HG03432 (cell line): ENCODE results near the gene RSL24D1.
"Not testable (repeated sequence)": the region's sequence is repeated elsewhere in the genome, so short reads cannot be mapped to it uniquely, and the experiment has no call there.

ENCODE experiments used
- ATAC-seq: cut with Tn5 transposase; IDR thresholded peaks from one replicate; pipeline ENCODE4 v1.9.1; 2021; ENCODE audit warnings: mild to moderate bottlenecking, moderate library complexity; ENCODE audit not compliant: unreplicated experiment

The RSL24D1 gene

DNA sequence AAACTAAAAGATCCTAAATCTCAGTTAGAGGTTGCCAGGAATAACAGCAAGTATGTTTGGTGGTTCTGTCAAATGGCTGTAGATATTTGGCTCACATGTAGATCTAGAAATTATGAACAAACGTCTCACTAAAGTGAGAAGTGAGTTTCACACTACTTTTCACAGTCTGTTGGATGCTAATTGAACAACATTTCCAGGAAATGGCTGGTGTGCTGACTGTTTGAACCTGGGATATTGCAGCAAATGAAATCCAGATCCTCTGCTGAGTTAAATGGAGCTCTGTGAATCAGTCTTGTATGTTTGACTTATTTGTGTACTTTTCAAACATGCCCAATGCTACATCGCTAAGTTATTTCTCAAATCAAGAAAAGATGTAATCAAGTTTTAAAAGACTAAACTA, 21.3 kb upstream of the RSL24D1 start:
- no peak for ATAC-seq

DNA sequence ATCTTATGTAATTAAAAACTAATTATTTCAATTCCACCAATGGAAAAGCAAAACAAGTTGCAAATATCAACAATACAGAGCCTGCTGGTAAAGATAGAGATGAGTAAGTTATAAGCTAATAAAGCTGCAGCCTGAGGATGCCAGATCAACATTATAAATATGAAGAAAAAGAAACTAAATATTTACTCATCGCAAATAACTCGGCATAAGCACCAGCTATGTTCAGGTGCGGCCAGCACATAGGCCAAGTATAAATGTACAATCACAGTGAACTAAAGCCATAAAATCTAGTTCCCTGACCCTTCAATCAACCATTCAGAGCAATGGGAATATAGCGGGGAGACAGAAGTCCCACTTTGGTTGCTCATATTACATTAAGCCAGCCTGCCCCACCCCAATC, 7.7 kb upstream of the RSL24D1 start:
- no peak for ATAC-seq

DNA sequence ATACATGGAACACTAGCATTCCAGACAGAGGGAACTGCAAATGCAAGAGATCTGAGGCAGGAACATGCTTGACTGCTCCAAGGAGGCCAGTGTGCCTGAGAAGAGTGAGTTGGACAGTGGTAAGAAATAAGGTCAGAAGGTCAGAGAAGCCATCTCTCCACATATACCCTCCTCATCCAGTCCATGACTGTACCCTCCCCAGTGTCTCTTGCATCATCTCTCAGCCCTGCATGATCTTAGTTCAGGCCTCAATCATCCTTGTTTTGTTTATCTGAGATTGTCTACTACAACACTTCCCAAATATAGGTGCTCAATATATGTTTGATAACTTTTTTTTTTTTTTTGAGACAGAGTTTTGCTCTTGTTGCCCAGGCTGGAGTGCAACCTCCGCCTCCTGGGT, 5.5 kb upstream of the RSL24D1 start:
- no peak for ATAC-seq

DNA sequence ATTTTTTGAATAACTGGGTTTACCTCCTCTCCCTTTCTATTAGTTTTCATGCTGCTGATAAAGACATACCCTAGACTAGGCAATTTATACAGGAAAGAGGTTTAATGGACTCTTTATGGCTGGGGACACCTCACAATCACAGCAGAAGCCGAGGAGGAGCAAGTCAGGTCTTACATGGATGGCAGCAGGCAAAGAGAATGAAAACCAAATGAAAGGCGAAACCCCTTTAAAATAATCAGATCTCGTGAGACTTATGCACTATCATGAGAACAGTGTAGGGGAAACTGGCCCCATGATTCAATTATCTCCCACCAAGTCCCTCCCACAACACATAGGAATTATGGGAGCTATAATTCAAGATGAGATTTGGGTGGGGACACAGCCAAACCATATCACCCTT, 2.0 kb upstream of the RSL24D1 start:
- ATAC-seq: no peak

DNA sequence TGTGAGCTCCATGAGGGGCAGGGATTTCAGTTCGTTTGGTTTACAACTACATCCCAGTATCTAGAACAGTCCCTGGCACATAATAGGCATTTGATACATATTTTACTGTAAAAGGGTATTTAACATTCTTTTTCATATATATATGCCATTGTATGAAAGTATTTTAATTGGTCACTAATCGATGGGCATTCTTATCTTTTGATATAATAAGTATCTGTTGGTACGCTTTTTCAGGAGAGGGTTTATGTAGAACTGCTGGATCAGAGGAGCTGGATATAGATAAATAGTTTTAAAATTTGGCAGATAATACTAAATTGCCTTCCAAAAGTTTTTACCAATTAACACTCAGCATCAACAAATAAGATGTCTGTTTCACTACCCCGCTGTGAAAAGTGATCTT, 978 bp upstream of the RSL24D1 start:
- no peak for ATAC-seq

DNA sequence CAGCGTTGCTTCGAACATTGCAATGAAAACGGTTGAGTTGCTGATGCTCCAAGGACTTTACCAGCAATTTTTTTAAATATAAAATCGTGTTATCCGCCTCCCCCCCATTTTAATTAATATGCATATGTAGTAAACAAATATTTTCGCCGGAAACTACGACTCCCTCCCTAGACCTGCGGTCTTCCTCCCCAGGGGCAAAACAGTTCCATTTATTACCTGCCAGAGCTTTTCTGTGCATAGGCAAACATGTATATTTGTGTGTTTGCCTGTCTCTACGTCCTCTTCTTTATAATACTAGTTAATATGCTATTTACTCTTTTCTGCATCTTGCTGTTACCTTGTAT, 593 bp upstream of the RSL24D1 start:
- ATAC-seq: peak; percentile 17

DNA sequence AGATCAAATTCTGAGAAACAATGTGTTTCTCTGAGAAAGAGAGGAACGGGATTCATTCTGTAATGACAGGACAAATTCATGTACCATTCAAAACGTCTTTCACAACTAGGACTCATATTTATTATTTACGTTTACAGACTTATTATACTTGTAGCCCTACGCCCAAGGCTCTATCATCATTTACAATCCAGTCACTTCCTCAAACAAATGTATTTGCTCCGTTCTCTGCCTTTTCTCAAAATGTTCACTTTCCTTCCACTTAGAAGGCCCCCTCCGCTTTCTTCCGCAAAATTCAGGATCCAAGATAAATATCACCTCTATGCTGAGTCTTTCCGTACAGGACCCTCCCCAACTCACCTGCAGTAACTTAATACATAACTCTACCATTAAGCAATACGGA, 745 bp downstream of the RSL24D1 start:
- ATAC-seq: no peak

DNA sequence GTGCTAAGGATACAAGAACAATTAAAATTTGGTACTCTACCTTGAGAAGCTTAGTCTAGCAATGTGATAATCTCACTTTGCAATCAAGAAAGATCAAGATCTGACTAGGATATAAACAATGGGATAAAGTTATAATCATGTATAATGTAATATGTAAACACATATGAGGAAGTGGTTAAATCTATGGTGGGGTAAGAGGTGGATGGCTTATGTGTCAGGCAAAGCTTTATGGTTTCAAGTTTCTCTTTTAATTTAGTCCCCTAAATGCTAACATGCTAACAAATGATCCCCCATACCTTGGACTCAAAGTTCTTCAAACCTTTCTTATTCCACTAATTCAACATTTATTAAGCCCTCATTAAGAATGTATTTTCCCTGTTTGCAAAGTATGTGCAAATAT, 2.5 kb downstream of the RSL24D1 start:
- ATAC-seq: no peak

DNA sequence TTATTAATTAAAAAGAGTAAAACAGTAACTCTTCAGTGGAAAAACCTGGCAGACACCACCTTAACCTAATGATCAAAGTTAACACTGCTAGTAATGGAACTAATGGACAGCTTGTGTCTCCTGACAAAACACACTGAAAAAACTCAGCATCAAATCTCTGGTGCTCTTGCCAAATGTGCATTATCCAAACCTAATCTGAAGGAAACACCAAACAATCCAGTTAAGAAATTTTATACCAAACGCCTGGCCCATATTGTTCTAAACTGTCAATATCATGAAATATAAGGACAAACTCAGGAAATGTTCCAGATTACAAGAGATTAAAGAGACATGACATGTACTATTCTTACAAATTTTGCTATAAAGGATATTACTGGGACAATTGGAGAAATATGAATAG, 10.4 kb downstream of the RSL24D1 start:
- no peak for ATAC-seq

DNA sequence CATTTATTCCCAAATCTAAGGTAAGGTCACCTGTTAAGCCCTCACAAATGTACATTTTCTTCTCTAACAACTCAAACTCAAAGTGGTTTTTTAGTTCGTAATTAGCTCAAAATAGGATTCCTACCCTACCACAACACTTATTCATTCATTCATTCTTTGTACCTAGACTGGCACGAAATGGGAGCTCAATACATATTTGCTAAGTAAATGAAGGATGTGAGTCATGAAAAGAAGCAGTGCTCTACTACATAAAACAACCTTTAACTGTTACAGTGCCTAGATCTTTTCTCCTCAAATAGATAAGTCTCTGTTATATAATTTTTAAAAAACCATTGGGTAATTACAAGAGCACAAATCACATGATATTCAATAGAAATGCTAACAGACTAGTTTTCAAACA, 13.1 kb downstream of the RSL24D1 start:
- no peak for ATAC-seq

DNA sequence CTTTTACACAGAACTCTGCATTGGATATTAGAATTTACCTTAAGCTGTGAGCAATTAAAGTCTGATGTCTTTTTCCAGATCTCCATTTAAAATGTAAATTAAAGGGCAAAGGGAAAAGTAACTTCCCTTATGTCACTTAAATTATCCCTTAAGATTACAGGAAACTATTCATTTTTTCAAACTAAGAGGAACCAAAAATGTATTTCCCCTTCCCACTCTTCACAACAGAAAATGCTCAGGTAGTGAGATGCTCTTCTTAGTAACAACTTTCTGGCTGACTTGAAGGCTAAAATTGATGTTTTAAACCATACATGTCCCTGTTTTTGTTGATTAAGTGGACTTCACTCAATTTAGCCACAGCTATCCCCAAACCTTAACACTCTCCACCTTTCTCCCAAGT, 17.6 kb downstream of the RSL24D1 start:
- ATAC-seq: no peak

DNA sequence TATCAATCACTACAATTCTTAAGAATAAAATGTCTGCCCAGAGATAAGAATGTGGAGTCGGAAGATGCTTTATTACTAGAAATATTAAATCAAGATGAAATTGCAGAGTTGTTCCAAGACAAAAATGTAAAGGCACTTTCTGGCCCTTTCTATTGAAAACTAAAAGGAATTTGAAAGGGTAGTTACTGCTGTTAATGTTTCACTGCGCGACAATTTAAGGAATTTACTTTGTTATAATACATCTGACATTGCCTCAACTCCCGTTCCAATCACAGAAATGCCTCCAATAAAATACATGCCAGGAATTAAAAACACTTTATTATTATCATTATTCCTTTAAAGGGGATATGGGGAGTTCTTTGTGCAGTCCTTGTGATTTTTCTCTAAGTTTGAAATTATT, 26.4 kb downstream of the RSL24D1 start:
- ATAC-seq: no peak

DNA sequence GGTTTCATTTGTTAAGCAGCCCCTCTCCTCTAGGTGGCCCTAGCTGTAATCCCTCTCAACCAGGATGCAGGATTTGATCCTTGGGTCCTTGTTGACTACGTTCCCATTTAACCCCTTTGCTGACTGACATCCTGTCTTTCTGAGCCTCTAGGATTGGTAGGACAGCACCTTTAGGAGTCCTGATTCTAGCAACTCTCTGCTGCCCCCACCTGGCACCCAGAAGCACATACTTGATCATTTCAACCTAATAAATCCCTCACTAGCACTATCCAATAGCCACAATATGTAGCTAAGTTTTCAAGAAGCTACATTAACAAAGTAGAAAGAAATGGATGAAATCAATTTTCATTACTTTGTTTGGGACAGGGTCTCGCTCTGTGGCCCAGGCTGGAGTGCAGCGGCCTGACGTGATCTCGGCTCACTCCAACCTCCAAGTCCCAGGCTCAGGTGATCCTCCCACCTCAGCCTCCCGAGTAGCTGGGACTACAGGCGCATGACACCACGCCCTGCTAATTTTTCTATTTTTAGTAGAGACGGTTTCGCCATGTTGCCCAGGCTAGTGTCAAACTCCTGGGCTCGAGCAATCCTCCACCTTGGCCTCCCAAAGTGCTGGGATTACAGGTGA, 28.3 kb downstream of the RSL24D1 start:
- ATAC-seq: peak; percentile 95

DNA sequence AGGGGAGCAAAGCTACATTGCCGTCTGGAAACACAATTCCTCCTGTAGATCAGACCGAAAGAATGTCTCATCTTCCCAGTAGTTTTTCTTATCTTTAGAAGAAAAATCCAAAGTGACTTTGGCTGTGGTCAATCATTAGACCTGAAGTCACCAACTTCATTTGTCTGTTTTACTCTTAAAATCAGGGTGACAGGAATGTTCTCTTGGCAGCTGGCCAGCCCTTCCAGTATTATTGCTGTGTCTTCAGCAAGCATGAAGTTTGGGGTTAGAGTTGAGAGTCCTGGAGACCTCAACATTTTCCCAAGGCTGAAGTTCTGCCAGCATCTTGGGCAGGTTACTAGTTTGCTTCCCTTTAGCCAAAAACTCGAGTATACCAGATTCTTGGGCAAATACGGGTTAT, 32.5 kb downstream of the RSL24D1 start:
- ATAC-seq: no peak

DNA sequence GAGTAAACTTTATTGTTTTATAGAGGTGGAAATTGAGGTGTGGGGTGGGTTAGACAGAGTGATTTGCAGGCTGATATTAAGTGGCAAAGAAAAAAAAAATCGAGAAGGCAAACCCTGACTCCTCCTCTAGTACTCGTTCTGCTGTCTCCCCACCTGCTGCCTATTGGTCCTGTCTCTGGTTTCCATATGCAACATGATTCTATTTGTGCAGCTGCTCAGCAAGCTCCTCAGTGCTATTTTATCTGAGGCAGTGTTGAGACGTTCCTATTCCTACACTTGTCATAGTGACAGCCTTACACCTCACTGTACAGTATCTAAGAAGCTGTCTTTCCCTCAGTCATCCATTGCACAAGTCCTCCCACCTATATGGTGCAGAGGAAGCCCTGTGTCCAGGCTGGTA, 45.1 kb downstream of the RSL24D1 start:
- ATAC-seq: no peak

DNA sequence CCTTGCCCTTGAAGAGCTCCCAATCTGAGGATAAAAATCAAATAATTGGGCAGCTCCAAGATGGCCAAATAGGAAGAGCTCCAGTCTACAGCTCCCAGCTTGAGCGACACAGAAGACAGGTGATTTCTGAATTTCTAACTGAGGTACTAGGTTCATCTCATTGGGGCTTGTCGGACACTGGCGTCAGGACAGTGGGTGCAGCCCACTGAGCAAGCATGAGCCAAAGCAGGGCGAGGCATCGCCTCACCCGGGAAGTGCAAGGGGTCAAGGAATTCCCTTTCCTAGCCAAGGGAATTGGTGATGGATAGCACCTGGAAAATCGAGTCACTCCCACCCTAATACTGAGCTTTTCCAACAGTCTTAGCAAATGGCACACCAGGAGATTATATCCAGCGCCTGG, 53.6 kb downstream of the RSL24D1 start:
- not testable (repeated sequence) for ATAC-seq

DNA sequence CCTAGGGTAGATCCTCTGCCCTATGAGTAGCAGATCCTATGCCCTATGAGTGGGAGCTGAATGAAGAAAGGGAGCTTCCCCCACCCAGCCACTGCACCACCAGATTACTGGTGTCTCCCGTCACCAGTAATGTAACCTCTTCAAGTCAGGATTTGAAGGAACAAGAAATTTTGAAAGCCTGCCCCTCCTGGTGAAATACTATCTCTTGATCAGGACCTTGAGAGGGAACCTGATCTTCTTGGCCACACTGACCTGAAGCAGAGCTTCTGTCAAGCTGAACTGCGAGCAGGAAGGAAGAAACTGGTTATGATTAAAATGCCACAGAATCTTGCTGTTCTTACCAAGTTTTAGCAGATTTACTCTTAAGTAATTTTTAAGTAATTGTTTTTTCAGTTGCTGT, 62.8 kb downstream of the RSL24D1 start:
- ATAC-seq: no peak

DNA sequence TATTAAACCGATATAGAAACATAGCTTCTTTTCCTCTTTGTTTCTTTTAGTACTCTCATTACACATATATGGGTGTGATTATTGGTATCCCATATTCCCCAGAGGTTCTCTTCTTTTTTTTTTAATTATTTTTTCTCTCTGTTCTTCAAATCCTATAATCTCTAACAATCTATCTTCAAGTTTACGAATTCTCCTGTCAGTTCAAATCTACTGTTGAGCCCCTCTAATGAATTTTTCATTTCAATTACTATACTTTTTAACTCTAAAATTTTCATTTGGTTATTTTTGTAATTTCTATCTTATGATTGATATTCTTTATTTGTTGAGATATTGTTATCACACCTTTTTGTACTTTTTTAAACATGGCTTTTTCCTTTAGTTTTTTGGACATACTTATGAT, 64.1 kb downstream of the RSL24D1 start:
- ATAC-seq: no peak
